Cardiac muscle cell (in vitro differentiated cells and primary cell): ENCODE data around the gene SUN5. TPM values are rescaled to one million over a fixed set of nuclear protein-coding genes. Genes with fewer than 3 reads are reported as not detected.
"Not testable (repeated sequence)": the region's sequence is repeated elsewhere in the genome, so short reads cannot be mapped to it uniquely, and the experiment has no call there.

ENCODE experiments used
- DNase-seq, 2 donors: peaks; one replicate each; pipeline versions ENCODE4 v3.0.0 to v3.0.0-alpha.2; 2010 to 2017; ENCODE audit warnings: low read depth in 1 of 2, low spot score in 1 of 2
- H3K27ac ChIP-seq: fragments of 200-600 bp; sonication (generic); 2 replicates; pipeline ENCODE4 v1.5.1; 2016
- H3K27me3 ChIP-seq: fragments of 200-600 bp; sonication (generic); 2 replicates; pipeline ENCODE4 v1.6.0; 2016; ENCODE audit warnings: control low read depth
- H3K36me3 ChIP-seq: fragments of 200-600 bp; sonication (generic); 2 replicates; pipeline ENCODE4 v1.5.1; 2016; ENCODE audit warnings: control low read depth
- H3K4me1 ChIP-seq: fragments of 200-600 bp; sonication (generic); 2 replicates; pipeline ENCODE4 v1.8.1; 2017; ENCODE audit warnings: low read depth, mild to moderate bottlenecking, mixed run types
- H3K4me3 ChIP-seq: fragments of 200-600 bp; sonication (generic); 2 replicates; pipeline ENCODE4 v1.5.1; 2016; ENCODE audit warnings: mild to moderate bottlenecking
- H3K9me3 ChIP-seq: fragments of 200-600 bp; sonication (generic); 2 replicates; pipeline ENCODE4 v1.5.1; 2017; ENCODE audit warnings: low read depth, mild to moderate bottlenecking, control low read depth
- polyA plus RNA-seq: library from polyadenylated mRNA; unstranded; fragments of >200 nt; fragmentation: Nextera tagmentation; extraction: Ambion mirVana; gene quantifications from 2 replicates; pipeline ENCODE4 v1.2.1, GENCODE V29; 2016
- total RNA-seq: library from RNA; depleted of rRNA; stranded (reverse); fragments of >200 nt; gene quantifications from 2 replicates; pipeline ENCODE4 v1.2.3, GENCODE V29; 2016
- TF ChIP-seq, protein P1 (sequence below): IDR thresholded peaks from 2 replicates; pipeline ENCODE4 v1.5.1; 2012; ENCODE audit warnings: low read depth, mild to moderate bottlenecking, low read length

The SUN5 gene
- total and polyA plus RNA-seq, 2 experiments from 2014 or later = not detected

DNA sequence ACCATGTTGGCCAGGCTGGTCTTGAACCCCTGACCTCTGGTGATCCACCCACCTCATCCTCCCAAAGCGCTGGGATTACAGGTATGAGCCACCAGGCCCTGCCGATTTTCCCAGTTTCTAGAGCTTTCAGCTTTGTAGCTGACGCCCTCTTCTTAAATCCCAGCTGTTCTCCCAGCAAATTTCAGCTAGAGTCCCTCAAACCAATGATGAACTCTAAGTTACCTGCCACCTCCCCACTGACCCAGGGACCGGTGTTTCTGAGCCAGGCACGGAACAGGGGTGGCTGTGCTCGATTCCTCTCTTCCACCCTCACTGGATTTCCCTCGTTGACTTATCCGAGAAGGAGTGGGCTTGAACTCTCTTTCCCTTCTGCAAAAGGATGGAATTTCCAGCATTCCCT is 39.1 kb downstream of the SUN5 start:
- Histone ChIP-seq H3K36me3 (no peaks in the 10 kb centered on the region), H3K4me1 (no peaks in the 10 kb centered on the region), H3K27me3 (no peaks in the 10 kb centered on the region), H3K27ac (no peak overlapping the region), H3K9me3 (no peaks in the 10 kb centered on the region), H3K4me3 (no peak overlapping the region)
- DNase-seq = no peak
- TF ChIP-seq, protein P1, sequence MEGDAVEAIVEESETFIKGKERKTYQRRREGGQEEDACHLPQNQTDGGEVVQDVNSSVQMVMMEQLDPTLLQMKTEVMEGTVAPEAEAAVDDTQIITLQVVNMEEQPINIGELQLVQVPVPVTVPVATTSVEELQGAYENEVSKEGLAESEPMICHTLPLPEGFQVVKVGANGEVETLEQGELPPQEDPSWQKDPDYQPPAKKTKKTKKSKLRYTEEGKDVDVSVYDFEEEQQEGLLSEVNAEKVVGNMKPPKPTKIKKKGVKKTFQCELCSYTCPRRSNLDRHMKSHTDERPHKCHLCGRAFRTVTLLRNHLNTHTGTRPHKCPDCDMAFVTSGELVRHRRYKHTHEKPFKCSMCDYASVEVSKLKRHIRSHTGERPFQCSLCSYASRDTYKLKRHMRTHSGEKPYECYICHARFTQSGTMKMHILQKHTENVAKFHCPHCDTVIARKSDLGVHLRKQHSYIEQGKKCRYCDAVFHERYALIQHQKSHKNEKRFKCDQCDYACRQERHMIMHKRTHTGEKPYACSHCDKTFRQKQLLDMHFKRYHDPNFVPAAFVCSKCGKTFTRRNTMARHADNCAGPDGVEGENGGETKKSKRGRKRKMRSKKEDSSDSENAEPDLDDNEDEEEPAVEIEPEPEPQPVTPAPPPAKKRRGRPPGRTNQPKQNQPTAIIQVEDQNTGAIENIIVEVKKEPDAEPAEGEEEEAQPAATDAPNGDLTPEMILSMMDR = no peak

DNA sequence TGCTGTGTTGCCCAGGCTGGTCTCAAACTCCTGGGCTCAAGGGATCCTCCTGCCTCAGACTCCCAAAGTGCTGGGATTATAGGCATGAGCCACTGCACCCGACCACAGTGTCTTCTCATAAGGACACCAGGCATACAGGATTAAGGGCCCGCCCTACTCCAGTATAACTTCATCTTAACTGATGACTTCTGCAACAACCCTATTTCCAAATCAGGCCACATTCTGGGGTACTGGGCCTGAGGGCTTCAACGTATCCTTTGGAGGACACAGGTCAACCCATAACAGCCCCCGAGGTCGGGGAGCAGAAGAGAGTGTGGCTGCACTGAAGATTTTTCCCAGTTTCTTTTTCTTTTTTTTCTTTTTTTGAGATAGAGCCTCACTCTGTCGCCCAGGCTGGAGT is 39.7 kb downstream of the SUN5 start:
- no peaks in the 10 kb centered on the region for H3K4me1 ChIP-seq
- no peak overlapping the region for H3K4me3 ChIP-seq
- no peak for DNase-seq
- no peaks in the 10 kb centered on the region for H3K36me3 ChIP-seq
- TF ChIP-seq, protein P1 = no peak
- H3K27ac ChIP-seq = no peak overlapping the region
- H3K27me3 ChIP-seq = no peaks in the 10 kb centered on the region
- no peaks in the 10 kb centered on the region for H3K9me3 ChIP-seq

DNA sequence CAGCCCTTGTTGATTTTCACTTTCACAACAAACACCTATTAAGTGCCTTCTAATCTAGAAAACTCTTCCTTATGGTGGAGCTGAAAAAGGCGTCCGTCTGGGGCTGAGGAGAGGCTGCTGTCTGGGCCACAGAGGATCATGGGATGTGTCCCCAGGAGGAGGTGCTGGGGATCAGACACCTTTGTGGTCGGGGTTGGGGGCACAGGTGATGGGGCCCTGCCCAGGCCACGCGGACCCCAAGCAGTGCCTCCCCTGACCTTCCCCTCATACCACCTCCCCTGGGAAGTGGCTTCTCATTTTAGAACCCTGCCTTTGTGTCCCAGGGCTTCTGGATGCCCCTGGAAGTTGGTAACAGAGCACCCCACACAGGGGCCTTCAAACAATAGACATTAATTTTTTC is 41.1 kb downstream of the SUN5 start:
- H3K4me3 ChIP-seq = no peak overlapping the region
- no peaks in the 10 kb centered on the region for H3K9me3 ChIP-seq
- TF ChIP-seq, protein P1 = no peak
- no peaks in the 10 kb centered on the region for H3K4me1 ChIP-seq
- H3K27me3 ChIP-seq = no peaks in the 10 kb centered on the region
- DNase-seq = no peak
- no peaks in the 10 kb centered on the region for H3K36me3 ChIP-seq
- H3K27ac ChIP-seq = no peak overlapping the region

DNA sequence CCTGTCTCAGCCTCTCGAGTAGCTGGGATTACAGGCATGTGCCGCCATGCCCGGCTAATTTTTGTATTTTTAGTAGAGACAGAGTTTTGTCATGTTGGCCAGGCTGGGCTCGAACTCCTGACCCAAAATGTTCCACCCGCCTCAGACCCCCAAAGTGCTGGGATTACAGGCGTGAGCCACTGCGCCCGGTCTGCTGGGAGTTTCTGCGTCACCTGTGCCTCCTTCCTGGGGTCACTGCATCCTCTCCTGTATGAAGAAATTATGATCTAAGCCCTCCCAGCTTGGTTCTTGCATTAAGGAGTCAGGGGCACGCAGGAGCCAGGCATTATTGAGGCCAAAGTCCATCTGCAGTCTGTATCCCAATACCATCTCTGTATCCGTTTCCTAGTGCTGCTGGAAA is 41.6 kb downstream of the SUN5 start:
- H3K4me1 ChIP-seq, H3K4me3 ChIP-seq, H3K27me3 ChIP-seq, H3K9me3 ChIP-seq, DNase-seq, H3K36me3 ChIP-seq, H3K27ac ChIP-seq: not testable (repeated sequence)

DNA sequence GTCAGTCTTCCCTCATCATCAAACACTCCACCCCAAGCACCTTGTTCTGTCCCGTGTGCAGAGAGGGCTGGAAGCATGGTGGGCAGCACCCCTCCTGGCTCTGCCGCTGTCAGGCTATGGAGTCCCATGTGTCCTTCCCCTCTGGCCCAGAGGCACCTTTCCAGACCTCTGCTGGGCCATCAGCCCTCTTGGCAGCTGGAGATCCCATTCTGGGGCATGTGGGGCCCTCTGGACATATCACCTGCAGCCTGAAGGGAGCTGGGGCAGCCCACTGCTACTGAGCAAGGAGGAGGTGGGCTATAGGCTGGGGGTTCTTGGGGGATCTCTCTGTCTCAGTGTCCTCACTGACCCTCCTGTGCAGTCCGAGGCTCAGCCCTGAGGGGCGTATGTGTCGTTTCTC is 42.2 kb downstream of the SUN5 start:
- Histone ChIP-seq H3K36me3 (no peaks in the 10 kb centered on the region), H3K27me3 (no peaks in the 10 kb centered on the region), H3K4me3 (no peak overlapping the region), H3K4me1 (no peaks in the 10 kb centered on the region), H3K27ac (no peak overlapping the region), H3K9me3 (no peaks in the 10 kb centered on the region)
- TF ChIP-seq, protein P1 = no peak
- no peak for DNase-seq

DNA sequence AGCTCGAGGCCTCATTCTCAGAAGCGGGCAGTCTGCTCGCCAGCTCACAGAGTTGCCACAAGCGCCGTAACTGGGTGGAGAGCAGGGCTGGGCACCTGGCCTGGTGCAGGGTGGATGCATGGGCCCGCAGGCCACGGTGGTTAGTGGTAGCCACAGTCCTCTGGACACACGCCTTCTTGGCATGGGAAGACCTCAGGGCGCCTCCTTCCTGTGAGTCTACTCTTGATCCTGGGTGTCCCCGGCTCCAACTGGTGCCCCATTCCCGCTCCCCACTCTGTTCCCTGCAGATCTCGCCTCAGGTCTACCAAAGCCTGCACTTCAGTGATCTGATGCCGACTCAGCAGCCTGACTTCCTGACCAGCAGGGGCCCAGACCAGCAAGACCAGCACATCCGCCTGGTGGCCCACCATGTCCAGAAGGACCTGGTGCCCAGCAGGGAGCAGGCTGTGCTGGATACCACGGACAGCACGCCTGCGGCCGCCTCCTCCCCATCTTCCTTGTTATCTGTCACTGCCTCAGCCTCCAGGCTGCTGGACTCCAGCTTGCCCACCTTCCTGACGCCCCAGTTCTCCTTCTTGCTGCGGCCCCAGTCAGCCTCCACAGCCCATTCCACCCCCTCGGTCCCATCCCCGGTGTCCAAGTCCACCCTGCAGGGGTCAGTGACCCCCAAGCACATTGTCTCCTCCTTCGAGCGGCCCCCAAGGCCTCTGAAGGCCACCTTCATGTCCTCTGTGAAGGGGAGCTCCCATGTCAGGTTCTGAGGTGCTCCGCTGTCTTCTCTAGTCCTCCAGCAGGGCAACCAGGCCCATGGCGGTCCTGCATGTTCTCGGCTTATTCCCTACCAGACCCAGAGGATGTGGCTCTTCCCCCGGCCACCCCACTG is 43.1 kb downstream of the SUN5 start:
- no peak overlapping the region for H3K27ac ChIP-seq
- no peak overlapping the region for H3K4me3 ChIP-seq
- no peaks in the 10 kb centered on the region for H3K27me3 ChIP-seq
- no peaks in the 10 kb centered on the region for H3K4me1 ChIP-seq
- H3K36me3 ChIP-seq = no peaks in the 10 kb centered on the region
- TF ChIP-seq, protein P1 = no peak
- no peak for DNase-seq
- H3K9me3 ChIP-seq = no peaks in the 10 kb centered on the region
